ENCODE measurements around the gene UST. TPM values are rescaled to one million over a fixed set of nuclear protein-coding genes. Genes with fewer than 3 reads are reported as not detected.

Gene UST
- total RNA-seq, 2 experiments from 2014 or later = 1.2 to 1.5 TPM

GRCh38 chr6:148881593-148882311 lies 134.9 kb downstream of the UST start:
- ChIA-PET POLR2A (no interaction called here), CTCF (no interaction called here)
- no peak overlapping the region for H3K27ac Mint-ChIP-seq
- no peaks in the 10 kb centered on the region for H3K9me3 Mint-ChIP-seq
- no peaks in the 10 kb centered on the region for H3K36me3 Mint-ChIP-seq (ENCODE audit: low read depth)
- no peak overlapping the region for H3K4me3 Mint-ChIP-seq
- no peaks in the 10 kb centered on the region for H3K27me3 Mint-ChIP-seq
- ATAC-seq = no peak
- no peak for TF ChIP-seq CTCF (IDR thresholded peaks at IDR 0.05)
- no peak for DNase-seq
- intact Hi-C loops (cut with micrococcal nuclease) = no loop called here
- peaks cover 2% of the 10 kb centered on the region for H3K4me1 Mint-ChIP-seq (ENCODE audit: low read depth)

GRCh38 chr6:148883270-148883669 lies 136.4 kb downstream of the UST start:
- Mint-ChIP-seq H3K27me3 (no peaks in the 10 kb centered on the region), H3K4me3 (no peak overlapping the region), H3K9me3 (no peaks in the 10 kb centered on the region), H3K4me1 (ENCODE audit: low read depth) (peaks cover 2% of the 10 kb centered on the region), H3K27ac (no peak overlapping the region), H3K36me3 (ENCODE audit: low read depth) (no peaks in the 10 kb centered on the region)
- DNase-seq (no peak), ATAC-seq (no peak)
- POLR2A ChIA-PET = interaction anchor here (0.6 kb wide), 1 partner anchor 29 kb away, joined by 3 read pairs; no protein-coding TSS in a partner anchor
- no peak for TF ChIP-seq CTCF (IDR thresholded peaks at IDR 0.05)
- CTCF ChIA-PET = interaction anchor here (1.8 kb wide), 1 partner anchor 10 kb away, joined by 5 read pairs; no protein-coding TSS in a partner anchor
- intact Hi-C loops (cut with micrococcal nuclease) = no loop called here

DNA sequence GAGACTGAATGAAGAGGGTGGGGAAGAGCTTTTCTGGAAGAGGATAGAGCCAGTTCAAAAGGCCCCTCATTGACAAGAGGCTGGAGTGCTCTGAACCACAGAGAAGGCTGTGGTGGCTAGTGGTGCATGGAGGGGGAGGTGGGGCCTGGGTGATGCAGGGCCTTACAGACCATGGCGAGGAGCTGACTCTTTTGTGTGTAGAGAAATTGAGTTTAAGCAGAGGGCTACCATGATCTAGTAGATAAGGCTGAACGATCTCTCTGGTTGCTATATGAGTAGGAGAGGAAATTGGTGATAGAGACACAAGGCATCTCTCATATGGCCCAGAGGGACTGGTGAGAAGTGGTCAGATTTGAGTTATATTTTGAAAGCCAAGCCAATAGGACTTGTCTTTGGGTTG lies 137.6 kb downstream of the UST start:
- Mint-ChIP-seq H3K27me3 (no peaks in the 10 kb centered on the region), H3K36me3 (ENCODE audit: low read depth) (no peaks in the 10 kb centered on the region), H3K27ac (no peak overlapping the region), H3K4me3 (no peak overlapping the region), H3K4me1 (ENCODE audit: low read depth) (peaks cover 2% of the 10 kb centered on the region), H3K9me3 (no peaks in the 10 kb centered on the region)
- ChIA-PET POLR2A (no interaction called here), CTCF (interaction anchor here (1.8 kb wide), 1 partner anchor 9 kb away, joined by 5 read pairs; no protein-coding TSS in a partner anchor)
- ATAC-seq (no peak), DNase-seq (no peak)
- intact Hi-C loops (cut with micrococcal nuclease) = no loop called here
- no peak for TF ChIP-seq CTCF (IDR thresholded peaks at IDR 0.05)

GRCh38 chr6:148885136-148885865 lies 138.5 kb downstream of the UST start:
- no peak for ATAC-seq
- Mint-ChIP-seq H3K9me3 (no peaks in the 10 kb centered on the region), H3K4me1 (ENCODE audit: low read depth) (peaks cover 2% of the 10 kb centered on the region), H3K27me3 (no peaks in the 10 kb centered on the region), H3K36me3 (ENCODE audit: low read depth) (no peaks in the 10 kb centered on the region), H3K27ac (no peak overlapping the region), H3K4me3 (no peak overlapping the region)
- no peak for TF ChIP-seq CTCF (IDR thresholded peaks at IDR 0.05)
- ChIA-PET CTCF (no interaction called here), POLR2A (no interaction called here)
- intact Hi-C loops (cut with micrococcal nuclease) = no loop called here
- DNase-seq = no peak

All from activated CD8-positive, alpha-beta T cell treated with anti-CD3 and anti-CD28 coated beads for 36 hours (primary cell).